Measurements from ENCODE around the gene ANKRD44. TPM values are rescaled to one million over a fixed set of nuclear protein-coding genes. Genes with fewer than 3 reads are reported as not detected.
"Not testable (repeated sequence)": the region's sequence is repeated elsewhere in the genome, so short reads cannot be mapped to it uniquely, and the experiment has no call there.

Gene ANKRD44
- total RNA-seq, 1 donor from 2014 or later, result 4.3 TPM

DNA sequence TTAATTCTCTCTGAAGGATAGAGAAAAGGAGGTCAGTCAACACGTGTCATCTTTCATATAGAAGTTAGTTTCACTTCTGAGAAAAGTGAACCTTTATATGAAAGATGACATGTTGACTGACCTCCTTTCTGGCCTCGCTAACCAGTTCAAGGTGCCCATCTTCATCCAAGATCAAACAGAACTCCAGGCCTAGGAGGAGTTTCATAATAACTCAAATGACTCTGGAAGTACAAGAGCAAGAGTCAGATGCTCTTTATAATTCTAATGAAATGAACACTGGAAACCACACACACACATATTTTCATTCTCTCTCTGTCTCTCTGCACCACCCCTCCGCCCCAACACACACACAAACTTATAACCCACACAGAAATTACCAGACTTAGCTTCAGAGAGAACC, 16.3 kb downstream of the ANKRD44 start:
- H3K27me3 ChIP-seq (ENCODE audit: control insufficient read depth, insufficient read depth, low read length), result no peaks in the 10 kb centered on the region
- DNase-seq (ENCODE audit: low read depth), result no peak
- H3K36me3 ChIP-seq (ENCODE audit: control insufficient read depth, insufficient read depth, low read length), result no peaks in the 10 kb centered on the region
- TF ChIP-seq, protein P1, sequence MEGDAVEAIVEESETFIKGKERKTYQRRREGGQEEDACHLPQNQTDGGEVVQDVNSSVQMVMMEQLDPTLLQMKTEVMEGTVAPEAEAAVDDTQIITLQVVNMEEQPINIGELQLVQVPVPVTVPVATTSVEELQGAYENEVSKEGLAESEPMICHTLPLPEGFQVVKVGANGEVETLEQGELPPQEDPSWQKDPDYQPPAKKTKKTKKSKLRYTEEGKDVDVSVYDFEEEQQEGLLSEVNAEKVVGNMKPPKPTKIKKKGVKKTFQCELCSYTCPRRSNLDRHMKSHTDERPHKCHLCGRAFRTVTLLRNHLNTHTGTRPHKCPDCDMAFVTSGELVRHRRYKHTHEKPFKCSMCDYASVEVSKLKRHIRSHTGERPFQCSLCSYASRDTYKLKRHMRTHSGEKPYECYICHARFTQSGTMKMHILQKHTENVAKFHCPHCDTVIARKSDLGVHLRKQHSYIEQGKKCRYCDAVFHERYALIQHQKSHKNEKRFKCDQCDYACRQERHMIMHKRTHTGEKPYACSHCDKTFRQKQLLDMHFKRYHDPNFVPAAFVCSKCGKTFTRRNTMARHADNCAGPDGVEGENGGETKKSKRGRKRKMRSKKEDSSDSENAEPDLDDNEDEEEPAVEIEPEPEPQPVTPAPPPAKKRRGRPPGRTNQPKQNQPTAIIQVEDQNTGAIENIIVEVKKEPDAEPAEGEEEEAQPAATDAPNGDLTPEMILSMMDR (IDR thresholded peaks at IDR 0.05; ENCODE audit: insufficient read depth, low read length, poor library complexity, severe bottlenecking), result no peak
- no peak overlapping the region for H3K4me3 ChIP-seq (ENCODE audit: low read depth, low read length)

DNA sequence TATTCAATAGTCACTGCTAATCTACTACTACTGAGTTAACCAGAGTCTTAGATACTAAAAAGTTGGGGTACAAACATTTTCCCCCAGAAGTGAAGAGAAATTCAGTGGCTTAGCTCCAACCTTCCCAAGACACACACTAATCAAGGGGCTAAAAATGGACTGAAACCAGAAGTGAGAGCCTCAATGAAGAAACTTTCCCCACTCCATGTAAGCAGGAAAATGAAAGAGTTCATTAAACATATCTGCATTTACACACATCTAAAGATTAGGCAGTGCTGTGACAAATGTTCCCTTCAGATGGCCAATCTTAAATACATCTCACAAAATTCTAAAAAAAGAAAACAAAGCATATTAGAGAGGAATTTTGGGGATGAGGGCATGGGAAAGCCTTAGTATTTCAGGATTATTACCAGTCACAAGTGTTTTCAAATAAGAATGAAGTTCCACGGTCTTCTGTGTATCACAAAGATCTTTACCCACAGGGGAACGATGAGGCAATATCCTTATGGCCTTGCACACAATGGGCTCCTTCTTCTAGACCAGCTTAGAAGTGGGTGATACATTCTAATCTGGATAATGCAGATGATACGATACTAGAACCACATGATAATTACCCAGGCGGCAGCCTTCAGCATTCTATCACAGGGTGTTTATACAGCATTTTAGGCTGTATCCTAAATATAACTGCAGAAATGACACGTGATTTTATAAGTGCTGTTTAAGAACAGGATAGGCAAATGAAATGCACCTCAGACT, 17.1 kb downstream of the ANKRD44 start:
- no peak for DNase-seq (ENCODE audit: low read depth)

DNA sequence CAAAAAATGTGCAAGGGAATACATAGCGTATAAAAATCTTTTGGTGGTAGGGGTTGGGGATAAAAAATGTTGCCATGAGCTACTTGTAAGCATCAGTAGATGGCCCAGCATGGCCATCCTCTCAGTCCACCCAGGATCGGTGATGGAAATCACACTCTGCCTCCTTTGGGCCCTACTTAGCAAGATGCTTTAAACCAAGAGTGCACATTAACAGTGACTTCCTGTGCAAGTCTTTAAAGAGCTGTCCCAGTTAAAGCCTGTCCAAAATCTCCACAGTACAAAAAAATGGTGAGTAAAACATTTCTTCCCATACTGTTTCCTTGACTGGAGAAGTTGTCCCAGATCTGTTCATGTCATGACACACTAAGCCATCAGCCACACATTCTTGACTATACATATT, 18.0 kb downstream of the ANKRD44 start:
- no peaks in the 10 kb centered on the region for H3K36me3 ChIP-seq (ENCODE audit: control insufficient read depth, insufficient read depth, low read length)
- no peak for DNase-seq (ENCODE audit: low read depth)
- H3K4me3 ChIP-seq (ENCODE audit: low read depth, low read length), result no peak overlapping the region
- TF ChIP-seq, protein P1 (IDR thresholded peaks at IDR 0.05; ENCODE audit: insufficient read depth, low read length, poor library complexity, severe bottlenecking), result no peak
- no peaks in the 10 kb centered on the region for H3K27me3 ChIP-seq (ENCODE audit: control insufficient read depth, insufficient read depth, low read length)

More for the DNA sequence above, 17.1 kb downstream of the ANKRD44 start:
- H3K27me3 ChIP-seq (ENCODE audit: control insufficient read depth, insufficient read depth, low read length), result no peaks in the 10 kb centered on the region
- no peaks in the 10 kb centered on the region for H3K36me3 ChIP-seq (ENCODE audit: control insufficient read depth, insufficient read depth, low read length)
- TF ChIP-seq, protein P1 (IDR thresholded peaks at IDR 0.05; ENCODE audit: insufficient read depth, low read length, poor library complexity, severe bottlenecking), result no peak
- H3K4me3 ChIP-seq (ENCODE audit: low read depth, low read length), result no peak overlapping the region

DNA sequence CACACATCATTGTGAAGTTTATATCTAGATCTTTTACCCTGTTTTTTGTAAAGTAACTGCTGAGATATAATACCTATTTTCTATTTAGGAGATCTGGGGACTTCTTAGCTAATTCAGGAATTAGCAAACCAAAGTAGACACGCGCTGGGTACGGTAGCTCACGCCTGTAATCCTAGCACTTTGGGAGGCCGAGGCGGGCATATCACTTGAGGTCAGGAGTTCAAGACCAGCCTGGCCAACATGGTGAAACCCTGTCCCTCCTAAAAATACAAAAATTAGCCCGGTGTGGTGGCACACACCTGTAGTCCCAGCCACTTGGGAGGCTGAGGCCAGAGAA, 23.0 kb downstream of the ANKRD44 start:
- not testable (repeated sequence) for H3K4me3 ChIP-seq (ENCODE audit: low read depth, low read length); H3K36me3 ChIP-seq (ENCODE audit: control insufficient read depth, insufficient read depth, low read length); DNase-seq (ENCODE audit: low read depth); H3K27me3 ChIP-seq (ENCODE audit: control insufficient read depth, insufficient read depth, low read length)

DNA sequence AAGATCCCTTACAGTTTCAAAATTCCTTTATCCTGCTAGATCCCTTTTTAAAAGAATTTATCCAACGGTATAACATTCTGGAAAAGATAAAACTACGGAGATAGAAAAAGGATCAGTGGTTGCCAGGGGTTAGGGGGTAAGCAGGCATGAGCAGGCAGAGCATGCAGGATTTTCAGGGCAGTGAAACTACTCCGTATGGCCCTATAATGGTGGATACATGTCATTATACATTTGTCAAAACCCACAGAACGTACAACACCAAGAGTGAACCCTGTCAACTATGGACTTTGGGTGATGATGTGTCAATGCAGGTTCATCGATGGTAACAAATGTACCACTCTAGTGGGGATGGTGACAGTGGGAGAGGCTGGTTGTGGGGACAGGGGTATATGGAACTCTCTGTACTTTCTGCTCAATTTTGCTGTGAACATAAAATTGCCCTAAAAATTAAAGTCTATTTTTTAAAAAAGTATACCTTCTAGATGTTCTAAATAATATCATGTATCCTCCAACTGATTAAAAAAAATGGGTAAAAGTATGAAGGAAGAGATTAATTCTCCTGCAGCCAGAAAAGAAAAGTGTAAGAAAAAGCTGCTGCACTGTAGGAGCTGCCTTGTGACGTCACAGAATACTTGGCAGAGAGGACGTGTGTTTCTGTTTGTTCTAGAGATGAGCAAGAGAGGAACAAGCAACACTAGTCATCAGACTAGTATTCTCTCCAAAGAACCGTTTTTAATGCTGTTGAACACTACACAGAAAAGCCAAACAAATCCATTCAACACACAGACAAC, 23.6 kb downstream of the ANKRD44 start:
- TF ChIP-seq, protein P1 (IDR thresholded peaks at IDR 0.05; ENCODE audit: insufficient read depth, low read length, poor library complexity, severe bottlenecking), result no peak
- no peaks in the 10 kb centered on the region for H3K36me3 ChIP-seq (ENCODE audit: control insufficient read depth, insufficient read depth, low read length)
- no peaks in the 10 kb centered on the region for H3K27me3 ChIP-seq (ENCODE audit: control insufficient read depth, insufficient read depth, low read length)

DNA sequence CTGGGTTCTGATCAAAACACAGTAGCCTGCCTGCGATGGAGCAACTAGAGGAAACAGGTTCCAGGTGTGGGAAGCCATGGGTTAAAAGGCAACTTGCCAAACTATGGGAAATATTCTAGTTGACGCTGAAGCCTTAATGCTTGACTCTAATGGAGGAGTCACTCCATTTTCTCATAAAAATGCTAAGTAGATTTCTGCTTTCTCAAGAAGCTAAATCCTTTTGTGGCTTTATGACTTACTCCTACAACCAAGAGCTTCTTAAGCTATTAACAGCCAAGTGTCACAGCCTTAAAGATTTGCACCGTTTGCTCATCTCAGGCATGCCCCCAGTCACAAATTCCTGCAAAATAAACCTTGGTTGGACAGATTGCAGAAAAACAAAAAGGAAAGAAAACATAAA, 25.2 kb downstream of the ANKRD44 start:
- DNase-seq (ENCODE audit: low read depth), result no peak
- no peaks in the 10 kb centered on the region for H3K36me3 ChIP-seq (ENCODE audit: control insufficient read depth, insufficient read depth, low read length)
- no peak overlapping the region for H3K4me3 ChIP-seq (ENCODE audit: low read depth, low read length)
- TF ChIP-seq, protein P1 (IDR thresholded peaks at IDR 0.05; ENCODE audit: insufficient read depth, low read length, poor library complexity, severe bottlenecking), result no peak
- no peaks in the 10 kb centered on the region for H3K27me3 ChIP-seq (ENCODE audit: control insufficient read depth, insufficient read depth, low read length)

More for the DNA sequence above, 23.6 kb downstream of the ANKRD44 start:
- peak; percentile 63 for DNase-seq (ENCODE audit: low read depth)
- H3K4me3 ChIP-seq (ENCODE audit: low read depth, low read length), result no peak overlapping the region

All from kidney epithelial cell (primary cell).